HG03025 (cell line): ENCODE measurements around the gene HBD.

Experiments
- ATAC-seq: cut with Tn5 transposase; IDR thresholded peaks from one replicate; pipeline ENCODE4 v1.9.1; 2021; ENCODE audit warnings: mild to moderate bottlenecking, moderate library complexity; ENCODE audit not compliant: unreplicated experiment, low FRiP score

The HBD gene

DNA sequence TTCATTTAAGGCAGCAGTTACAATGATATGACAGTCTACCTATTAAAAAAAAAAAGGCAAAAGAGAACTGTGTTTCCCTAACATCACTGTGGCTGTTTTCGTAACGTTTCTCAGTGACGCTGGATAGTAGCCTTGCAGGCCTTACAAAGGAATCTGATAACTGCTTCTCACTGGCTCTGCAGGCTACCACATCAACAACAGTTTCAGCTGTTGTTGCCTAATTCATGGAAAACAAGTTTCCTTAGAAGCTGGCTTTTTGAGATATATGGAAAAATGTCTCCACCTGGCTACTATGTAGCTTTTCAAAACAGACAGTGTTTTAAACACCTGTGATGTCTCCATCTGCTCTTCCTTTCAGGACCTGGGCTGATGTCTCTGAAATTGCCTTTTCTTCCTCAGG lies 37.6 kb downstream of the HBD start:
- ATAC-seq: no peak

DNA sequence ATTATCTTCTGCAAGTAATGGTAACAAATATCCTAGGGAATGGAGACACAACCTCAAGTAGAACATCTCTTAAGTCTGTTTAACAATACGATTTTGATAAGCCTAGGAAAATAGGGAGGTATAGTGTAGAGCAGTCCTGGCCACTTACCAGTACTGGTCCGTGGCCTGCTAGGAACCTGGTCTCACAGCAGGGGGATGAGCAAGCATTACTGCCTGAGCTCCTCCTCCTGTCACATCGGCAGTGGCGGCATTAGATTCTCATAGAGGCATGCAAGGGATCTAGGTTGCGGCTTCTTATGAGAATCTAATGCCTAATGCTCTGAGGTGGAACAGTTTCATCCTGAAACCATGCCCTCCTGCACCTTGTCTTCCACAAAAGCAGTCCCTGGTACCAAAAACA lies 38.2 kb downstream of the HBD start:
- ATAC-seq: no peak

DNA sequence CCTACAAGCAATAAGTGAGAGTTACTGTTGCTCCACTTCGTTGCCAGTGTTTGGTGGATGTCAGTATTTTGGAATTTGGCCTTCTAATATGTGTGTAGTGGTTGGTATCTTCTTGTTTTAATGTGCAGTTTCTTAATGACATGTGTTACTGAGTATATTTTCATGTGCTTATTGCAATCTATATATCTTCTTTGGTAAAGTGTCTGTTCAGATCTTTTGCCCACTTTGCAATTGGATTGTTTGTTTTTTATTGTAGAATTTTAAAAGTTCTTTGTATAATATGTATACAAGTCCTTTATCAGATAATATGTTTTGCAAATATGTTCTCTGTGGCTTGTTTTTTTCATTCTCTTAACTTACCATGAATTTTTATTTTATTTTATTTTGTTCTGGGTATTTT lies 41.5 kb downstream of the HBD start:
- no peak for ATAC-seq

GRCh38 chr11:5188201-5188600 lies 46.1 kb downstream of the HBD start:
- ATAC-seq: no peak
